ENCODE measurements around the gene PDGFD. TPM values are rescaled to one million over a fixed set of nuclear protein-coding genes. Genes with fewer than 3 reads are reported as not detected.

The PDGFD gene
- total RNA-seq = not detected

DNA sequence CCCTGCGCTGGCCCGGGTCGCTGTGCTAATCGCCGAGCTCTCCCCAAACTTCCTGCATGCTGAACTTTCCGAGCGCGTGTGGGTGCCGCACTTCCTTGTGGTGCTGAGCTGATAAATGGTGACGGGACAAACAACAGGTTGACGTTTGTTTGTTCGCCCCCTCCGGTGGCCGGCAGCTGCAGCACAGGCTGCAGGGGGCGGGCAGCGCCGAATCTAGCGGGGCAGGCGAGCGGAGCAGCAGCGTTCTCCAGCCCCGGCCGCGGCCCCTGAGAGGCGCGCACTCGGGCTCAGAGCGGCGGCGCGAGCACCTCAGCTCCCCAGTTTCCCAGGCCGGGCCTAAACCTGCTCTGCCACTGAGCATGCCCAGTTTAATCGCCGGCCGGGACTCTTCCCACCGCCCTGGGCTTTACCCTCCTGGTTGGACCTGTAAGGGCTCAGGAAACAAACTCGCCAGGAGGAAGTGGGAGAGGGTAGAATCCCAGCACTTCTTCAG is at the start of gene PDGFD:
TSS of gene PDGFD (minus strand) at position 120 of the 493 bp plus-strand sequence.
- Mint-ChIP-seq H3K27ac (no peak within 1 kb of the TSS), H3K4me3 (peak within 1 kb of the TSS; percentile 57), H3K27me3 (ENCODE audit: low read depth) (peaks cover 32% of the 10 kb centered on the region), H3K36me3 (ENCODE audit: low read depth) (no peaks in the 10 kb centered on the region), H3K9me3 (no peaks in the 10 kb centered on the region), H3K4me1 (ENCODE audit: low read depth) (peaks cover 6% of the 10 kb centered on the region)
- intact Hi-C loops (cut with micrococcal nuclease) = no loop called here
- peak; percentile 13 for DNase-seq
- CTCF ChIA-PET = no interaction called here

DNA sequence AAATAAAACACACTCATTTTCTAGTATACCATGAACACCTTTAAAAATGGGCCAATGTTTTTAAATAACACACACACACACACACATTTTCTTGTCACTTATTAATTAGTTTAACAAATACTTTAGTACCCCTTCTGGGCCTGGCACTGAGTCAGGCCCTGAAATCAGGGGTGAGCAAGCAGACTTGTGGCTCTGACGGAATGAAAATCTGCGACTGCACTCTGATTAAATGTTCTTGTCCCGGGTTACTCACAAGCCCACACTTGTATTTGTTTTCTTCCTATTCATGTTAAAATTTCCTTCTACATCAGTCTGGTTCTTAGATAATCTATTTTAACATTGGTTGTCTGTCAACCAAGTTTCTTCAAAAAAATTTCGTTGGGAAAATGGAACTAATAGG is 43.0 kb upstream of the PDGFD start:
- no peaks in the 10 kb centered on the region for H3K4me1 Mint-ChIP-seq (ENCODE audit: low read depth)
- DNase-seq = no peak
- H3K9me3 Mint-ChIP-seq = peaks cover 2% of the 10 kb centered on the region
- H3K27me3 Mint-ChIP-seq (ENCODE audit: low read depth) = no peaks in the 10 kb centered on the region
- H3K27ac Mint-ChIP-seq = no peak overlapping the region
- intact Hi-C loops (cut with micrococcal nuclease) = no loop called here
- H3K4me3 Mint-ChIP-seq = no peak overlapping the region
- CTCF ChIA-PET = no interaction called here
- no peaks in the 10 kb centered on the region for H3K36me3 Mint-ChIP-seq (ENCODE audit: low read depth)

GRCh38 chr11:104205838-104206237 is 41.9 kb upstream of the PDGFD start:
- CTCF ChIA-PET = no interaction called here
- no peak for DNase-seq
- Mint-ChIP-seq H3K9me3 (no peaks in the 10 kb centered on the region), H3K4me1 (ENCODE audit: low read depth) (no peaks in the 10 kb centered on the region), H3K27ac (no peak overlapping the region), H3K27me3 (ENCODE audit: low read depth) (no peaks in the 10 kb centered on the region), H3K4me3 (no peak overlapping the region), H3K36me3 (ENCODE audit: low read depth) (no peaks in the 10 kb centered on the region)
- intact Hi-C loops (cut with micrococcal nuclease) = no loop called here

DNA sequence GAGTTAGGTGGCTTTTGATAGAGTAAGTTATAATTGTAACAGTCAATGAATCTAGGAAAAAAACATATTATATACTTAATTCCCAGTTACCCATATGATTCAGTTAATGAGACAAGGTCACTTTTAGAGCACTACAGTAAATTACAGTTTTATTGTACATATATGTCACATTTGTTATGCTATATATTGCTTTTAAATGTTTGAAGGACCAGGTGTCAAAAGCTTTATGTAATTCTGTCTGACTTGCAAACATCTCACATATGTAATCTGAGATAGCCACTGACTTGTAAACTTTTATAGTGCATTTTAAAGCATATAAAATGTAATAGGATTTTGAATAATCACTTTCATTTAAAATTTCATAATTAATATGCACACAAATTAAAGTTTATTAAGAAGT is 36.7 kb upstream of the PDGFD start:
- no peak overlapping the region for H3K4me3 Mint-ChIP-seq
- intact Hi-C loops (cut with micrococcal nuclease) = no loop called here
- CTCF ChIA-PET = no interaction called here
- H3K36me3 Mint-ChIP-seq (ENCODE audit: low read depth) = no peaks in the 10 kb centered on the region
- H3K27ac Mint-ChIP-seq = no peak overlapping the region
- no peak for DNase-seq
- H3K4me1 Mint-ChIP-seq (ENCODE audit: low read depth) = no peaks in the 10 kb centered on the region
- H3K27me3 Mint-ChIP-seq (ENCODE audit: low read depth) = no peaks in the 10 kb centered on the region
- H3K9me3 Mint-ChIP-seq = no peaks in the 10 kb centered on the region

GRCh38 chr11:104199053-104199452 is 35.1 kb upstream of the PDGFD start:
- no peak for DNase-seq
- intact Hi-C loops (cut with micrococcal nuclease) = no loop called here
- Mint-ChIP-seq H3K36me3 (ENCODE audit: low read depth) (no peaks in the 10 kb centered on the region), H3K27ac (no peak overlapping the region), H3K27me3 (ENCODE audit: low read depth) (no peaks in the 10 kb centered on the region), H3K4me1 (ENCODE audit: low read depth) (no peaks in the 10 kb centered on the region), H3K9me3 (no peaks in the 10 kb centered on the region), H3K4me3 (no peak overlapping the region)
- CTCF ChIA-PET = no interaction called here

GRCh38 chr11:104198576-104198975 is 34.6 kb upstream of the PDGFD start:
- Mint-ChIP-seq H3K4me1 (ENCODE audit: low read depth) (no peaks in the 10 kb centered on the region), H3K9me3 (no peaks in the 10 kb centered on the region), H3K36me3 (ENCODE audit: low read depth) (no peaks in the 10 kb centered on the region), H3K27ac (no peak overlapping the region), H3K4me3 (no peak overlapping the region), H3K27me3 (ENCODE audit: low read depth) (no peaks in the 10 kb centered on the region)
- CTCF ChIA-PET = no interaction called here
- DNase-seq = no peak
- intact Hi-C loops (cut with micrococcal nuclease) = no loop called here

- Mint-ChIP-seq H3K27me3 (ENCODE audit: low read depth) (no peaks in the 10 kb centered on the region), H3K36me3 (ENCODE audit: low read depth) (no peaks in the 10 kb centered on the region), H3K4me1 (ENCODE audit: low read depth) (no peaks in the 10 kb centered on the region), H3K27ac (no peak overlapping the region), H3K4me3 (no peak overlapping the region), H3K9me3 (no peaks in the 10 kb centered on the region)
- no peak for DNase-seq
- CTCF ChIA-PET = no interaction called here
- intact Hi-C loops (cut with micrococcal nuclease) = no loop called here
Measured at GRCh38 chr11:104191124-104191523, 27.2 kb upstream of the PDGFD start.

GRCh38 chr11:104183593-104183992 is 19.6 kb upstream of the PDGFD start:
- Mint-ChIP-seq H3K9me3 (no peaks in the 10 kb centered on the region), H3K4me3 (no peak overlapping the region), H3K36me3 (ENCODE audit: low read depth) (no peaks in the 10 kb centered on the region), H3K27me3 (ENCODE audit: low read depth) (no peaks in the 10 kb centered on the region), H3K27ac (no peak overlapping the region), H3K4me1 (ENCODE audit: low read depth) (no peaks in the 10 kb centered on the region)
- no peak for DNase-seq
- CTCF ChIA-PET = no interaction called here
- intact Hi-C loops (cut with micrococcal nuclease) = no loop called here

DNA sequence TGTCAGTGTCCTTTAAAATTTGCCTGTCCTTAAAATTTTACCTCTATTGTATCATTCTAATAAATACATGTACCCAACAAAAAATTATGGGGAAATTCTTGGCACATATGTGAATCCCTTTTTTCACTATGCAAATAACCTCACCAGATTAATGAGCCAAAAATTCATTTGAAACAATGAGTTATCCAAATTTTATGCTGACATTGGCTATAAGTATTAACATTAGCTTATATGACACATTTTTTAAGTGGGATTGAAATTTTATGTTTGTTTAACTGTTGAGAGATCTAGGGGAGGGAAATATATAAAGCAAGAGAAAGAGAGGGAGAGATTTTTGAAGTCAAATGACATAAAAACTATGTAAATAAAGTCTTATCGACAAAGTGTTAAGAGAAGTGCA is 11.8 kb upstream of the PDGFD start:
- no peaks in the 10 kb centered on the region for H3K36me3 Mint-ChIP-seq (ENCODE audit: low read depth)
- H3K4me3 Mint-ChIP-seq = no peak overlapping the region
- H3K27me3 Mint-ChIP-seq (ENCODE audit: low read depth) = no peaks in the 10 kb centered on the region
- H3K27ac Mint-ChIP-seq = no peak overlapping the region
- intact Hi-C loops (cut with micrococcal nuclease) = no loop called here
- no peaks in the 10 kb centered on the region for H3K4me1 Mint-ChIP-seq (ENCODE audit: low read depth)
- H3K9me3 Mint-ChIP-seq = no peaks in the 10 kb centered on the region
- CTCF ChIA-PET = interaction anchor here (0.6 kb wide), 1 partner anchor 589 kb away, joined by 3 read pairs; no protein-coding TSS in a partner anchor
- no peak for DNase-seq

GRCh38 chr11:104169091-104169490 is 5.1 kb upstream of the PDGFD start:
- Mint-ChIP-seq H3K36me3 (ENCODE audit: low read depth) (no peaks in the 10 kb centered on the region), H3K4me3 (no peak overlapping the region), H3K4me1 (ENCODE audit: low read depth) (peaks cover 2% of the 10 kb centered on the region), H3K27ac (no peak overlapping the region), H3K9me3 (no peaks in the 10 kb centered on the region), H3K27me3 (ENCODE audit: low read depth) (peaks cover 14% of the 10 kb centered on the region)
- DNase-seq = no peak
- intact Hi-C loops (cut with micrococcal nuclease) = no loop called here
- CTCF ChIA-PET = no interaction called here

- CTCF ChIA-PET = interaction anchor here (0.6 kb wide), 1 partner anchor 1105 kb away, joined by 3 read pairs; no protein-coding TSS in a partner anchor
- no peak overlapping the region for H3K4me3 Mint-ChIP-seq
- DNase-seq = no peak
- H3K9me3 Mint-ChIP-seq = no peaks in the 10 kb centered on the region
- no peak overlapping the region for H3K27ac Mint-ChIP-seq
- intact Hi-C loops (cut with micrococcal nuclease) = no loop called here
- H3K27me3 Mint-ChIP-seq (ENCODE audit: low read depth) = peaks cover 32% of the 10 kb centered on the region
- H3K36me3 Mint-ChIP-seq (ENCODE audit: low read depth) = no peaks in the 10 kb centered on the region
- H3K4me1 Mint-ChIP-seq (ENCODE audit: low read depth) = peaks cover 6% of the 10 kb centered on the region
Measured at GRCh38 chr11:104165014-104165413, 1.1 kb upstream of the PDGFD start.

DNA sequence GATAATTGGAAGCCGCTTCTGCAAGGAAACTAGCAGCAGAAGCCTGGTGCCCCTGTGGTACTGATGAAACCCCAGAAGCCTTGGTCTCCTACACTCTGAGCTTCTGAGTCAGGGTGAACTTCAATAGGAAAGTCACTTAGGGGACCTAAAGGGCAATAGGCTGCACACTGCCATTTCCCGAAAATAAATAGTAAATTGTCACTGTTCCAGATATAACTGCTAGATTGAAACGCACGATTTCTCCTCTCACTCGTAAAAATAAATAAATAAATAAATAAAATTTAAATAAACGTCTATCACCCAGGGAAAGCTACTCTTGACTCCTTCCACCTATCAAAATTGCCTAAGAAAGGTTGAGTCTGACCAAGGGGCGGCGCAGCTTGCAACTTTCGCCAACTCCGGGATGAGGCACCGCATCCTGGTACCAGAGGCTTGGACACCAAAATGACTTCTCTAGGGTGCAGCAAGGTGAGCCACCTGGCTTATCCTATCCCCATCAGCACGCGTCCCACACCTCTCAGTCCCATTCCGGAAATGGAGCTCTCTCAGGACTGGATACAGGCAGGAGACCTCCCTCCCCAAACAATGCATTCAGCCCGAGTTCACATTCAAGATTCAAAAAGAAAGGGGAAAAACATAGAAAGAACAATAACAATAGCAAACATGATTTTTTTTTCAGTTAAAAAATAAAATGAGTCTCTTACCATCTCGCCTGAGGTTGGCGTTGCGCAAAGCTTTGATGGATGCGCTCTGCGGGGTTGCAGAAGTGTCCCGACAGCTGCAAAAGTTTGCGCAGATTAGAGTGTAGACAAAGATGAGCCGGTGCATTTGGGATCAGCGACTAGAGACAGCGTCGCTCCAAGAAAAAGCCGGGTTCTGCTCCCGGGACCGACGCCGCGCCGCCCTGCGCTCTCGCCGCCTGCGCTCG is 583 bp downstream of the PDGFD start:
- Mint-ChIP-seq H3K4me3 (peak overlapping the region; percentile 57), H3K27me3 (ENCODE audit: low read depth) (peaks cover 32% of the 10 kb centered on the region), H3K36me3 (ENCODE audit: low read depth) (no peaks in the 10 kb centered on the region), H3K9me3 (no peaks in the 10 kb centered on the region), H3K27ac (no peak overlapping the region), H3K4me1 (ENCODE audit: low read depth) (peaks cover 6% of the 10 kb centered on the region)
- DNase-seq = no peak
- CTCF ChIA-PET = no interaction called here
- intact Hi-C loops (cut with micrococcal nuclease) = no loop called here

DNA sequence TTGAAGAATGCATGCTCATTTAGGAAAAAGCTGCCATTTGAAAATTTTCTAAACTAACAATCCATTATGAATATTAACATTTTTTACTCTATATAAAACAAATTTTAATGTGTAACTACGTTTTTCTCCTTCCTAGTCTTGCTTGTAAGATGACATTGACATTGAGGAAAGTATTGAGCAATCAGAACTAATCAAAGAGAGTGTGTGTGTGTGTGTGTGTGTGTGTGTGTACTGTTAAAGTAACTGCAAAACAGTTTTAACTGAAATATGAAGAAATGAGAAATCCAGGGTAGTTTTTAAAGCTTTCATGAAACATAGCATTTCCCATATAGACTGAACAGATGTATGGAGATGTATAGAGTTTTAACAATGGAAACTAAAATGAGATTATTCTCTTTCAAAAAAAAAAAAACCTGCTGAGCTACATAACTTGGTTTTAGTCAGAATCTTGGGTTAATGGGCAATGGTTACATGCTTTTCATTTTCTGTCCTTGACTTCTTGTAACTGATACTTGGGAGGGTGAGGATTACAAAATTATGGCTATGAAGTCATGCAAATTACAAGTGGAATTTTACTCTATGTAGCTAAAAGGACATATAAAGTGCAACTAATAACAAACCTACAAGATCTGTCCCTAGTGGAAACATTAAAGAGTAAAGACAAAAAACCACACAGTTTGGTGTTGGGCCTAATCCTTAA is 2.0 kb downstream of the PDGFD start:
- peaks cover 6% of the 10 kb centered on the region for H3K4me1 Mint-ChIP-seq (ENCODE audit: low read depth)
- CTCF ChIA-PET = no interaction called here
- no peaks in the 10 kb centered on the region for H3K36me3 Mint-ChIP-seq (ENCODE audit: low read depth)
- H3K27ac Mint-ChIP-seq = no peak overlapping the region
- intact Hi-C loops (cut with micrococcal nuclease) = no loop called here
- H3K9me3 Mint-ChIP-seq = no peaks in the 10 kb centered on the region
- no peak for DNase-seq
- H3K27me3 Mint-ChIP-seq (ENCODE audit: low read depth) = peaks cover 33% of the 10 kb centered on the region
- no peak overlapping the region for H3K4me3 Mint-ChIP-seq
